HepG2 (cell line): ENCODE measurements around the gene PLA2G4F. TPM values are rescaled to one million over a fixed set of nuclear protein-coding genes. Genes with fewer than 3 reads are reported as not detected.

ENCODE experiments used
- ATAC-seq: fragments of 200-7000 bp; cut with Tn5 transposase; 3 replicates; pipeline ENCODE4 v1.9.1; 2020; ENCODE audit warnings: mild to moderate bottlenecking, moderate library complexity
- BruUV-seq: library from RNA; stranded (reverse); fragments of 400-500 nt; replicated peaks from 2 replicates; lab custom pipeline; 2021; lab: Mats Ljungman, UMichigan
- CTCF ChIA-PET: fragments of 300-600 bp; formaldehyde crosslinking; extraction: SDS; loops from one replicate; lab custom pipeline; 2021; ENCODE audit warnings: low total read pairs, inconsistent platforms, low intra/inter-chr PET ratio; lab: Yijun Ruan, JAX
- POLR2A ChIA-PET: fragments of 350-600 bp; sonication (Branson Sonifier 250); formaldehyde crosslinking; loops from one replicate; lab custom pipeline; 2020; ENCODE audit warnings: antibody characterized with exemption, inconsistent platforms; lab: Yijun Ruan, JAX
- DNase-seq: peaks from one replicate; pipeline ENCODE4 v3.0.0-alpha.2; 2015; ENCODE audit warnings: low spot score
- FAIRE-seq: peaks from 3 replicates; lab custom pipeline; 2011; peaks lifted over from hg19 to GRCh38; lab: Jason Lieb, UNC
- H2AFZ ChIP-seq: one replicate; pipeline ENCODE4 v1.6.1; 2011; ENCODE audit warnings: low read length, inconsistent platforms
- H3K27ac ChIP-seq: fragments of 300-600 bp; 3 replicates; pipeline ENCODE4 v1.8.0; 2011; ENCODE audit warnings: mixed run types, mild to moderate bottlenecking, mixed read lengths, low read length, inconsistent platforms; ENCODE audit not compliant: insufficient read depth; ENCODE audit errors: extremely low read length
- H3K27me3 ChIP-seq, 2 experiments: fragments of 200-600 bp in 1 of 2; 2 replicates in 1 of 2; 3 replicates in 1 of 2; pipeline versions ENCODE4 v1.6.0 to v1.8.0; 2011; ENCODE audit warnings: low read length in 2 of 2, mild to moderate bottlenecking in 2 of 2, moderate library complexity in 2 of 2, inconsistent platforms in 1 of 2; ENCODE audit not compliant: insufficient read depth in 2 of 2, control insufficient read depth in 1 of 2
- H3K36me3 ChIP-seq, 2 experiments: fragments of 200-600 bp in 1 of 2; replicated peaks in 1 of 2; 2 replicates in 1 of 2; 3 replicates in 1 of 2; pipeline versions ENCODE4 v1.5.1 to v1.8.0; 2011; ENCODE audit warnings: low read length in 2 of 2, inconsistent platforms in 1 of 2; ENCODE audit not compliant: insufficient read depth in 2 of 2, control insufficient read depth in 1 of 2
- H3K4me1 ChIP-seq: 2 replicates; pipeline ENCODE4 v1.5.1; 2012; ENCODE audit warnings: low read length, inconsistent platforms; ENCODE audit not compliant: insufficient read depth
- H3K4me2 ChIP-seq: 2 replicates; pipeline ENCODE4 v1.6.0; 2011; ENCODE audit warnings: low read depth, low read length, inconsistent platforms
- H3K4me3 ChIP-seq, 3 experiments: fragments of 200-600 bp in 1 of 3; sonication (generic), shearing (Covaris generic) in 1 of 3; replicated peaks in 1 of 3; 2 replicates each; pipeline ENCODE4 v1.5.1; 2011 to 2016; ENCODE audit warnings: low read length in 3 of 3, inconsistent platforms in 2 of 3, low read depth in 2 of 3, mild to moderate bottlenecking in 2 of 3, control low read depth in 1 of 3, mixed read lengths in 1 of 3; ENCODE audit not compliant: insufficient read depth in 1 of 3
- H3K79me2 ChIP-seq: one replicate; pipeline ENCODE4 v1.6.1; 2011; ENCODE audit warnings: low read length, inconsistent platforms; ENCODE audit not compliant: insufficient read depth
- H3K9ac ChIP-seq: 2 replicates; pipeline ENCODE4 v1.6.0; 2011; ENCODE audit warnings: mild to moderate bottlenecking, low read depth, low read length, inconsistent platforms; ENCODE audit not compliant: insufficient read depth
- H3K9me3 ChIP-seq: 2 replicates; pipeline ENCODE4 v1.5.1; 2012; ENCODE audit warnings: mild to moderate bottlenecking, low read length
- H4K20me1 ChIP-seq: 2 replicates; pipeline ENCODE4 v1.6.0; 2011; ENCODE audit warnings: inconsistent platforms, mild to moderate bottlenecking, low read length, moderate library complexity; ENCODE audit not compliant: insufficient read depth
- CTCF ChIP-seq: sonication (generic); formaldehyde crosslinking; IDR thresholded peaks from 2 replicates; pipeline ENCODE4 v1.5.0; 2020; ENCODE audit warnings: mild to moderate bottlenecking, missing genetic modification reagents, moderate library complexity
- MTF1 ChIP-seq: sonication (generic); formaldehyde crosslinking; IDR thresholded peaks from 2 replicates; pipeline ENCODE4 v1.5.0; 2020; ENCODE audit warnings: missing genetic modification reagents
- ZNF501 ChIP-seq: sonication (generic); formaldehyde crosslinking; IDR thresholded peaks from 2 replicates; pipeline ENCODE4 v1.5.1; 2020; ENCODE audit warnings: mild to moderate bottlenecking, moderate library complexity, missing genetic modification reagents
- ZNF775 ChIP-seq: sonication (generic); formaldehyde crosslinking; IDR thresholded peaks from 2 replicates; pipeline ENCODE4 v1.4.0; 2020; ENCODE audit warnings: missing genetic modification reagents, mild to moderate bottlenecking, moderate library complexity, borderline replicate concordance
- WGBS: methylation state at CpG from one replicate; pipeline ENCODE4 v1.1.6; 2017; ENCODE audit warnings: low lambda C conversion rate; 5-methylcytosine and 5-hydroxymethylcytosine counted together
- in situ Hi-C: cut with HindIII; loops from 2 replicates; pipeline ENCODE4 v1.10.0; 2017; ENCODE audit warnings: low pct_unique_long_range_greater_than_20kb; ENCODE audit not compliant: extremely low pct_ligation_motif_present
- intact Hi-C: fragments of 100-400 bp; cut with micrococcal nuclease; formaldehyde crosslinking; loops from one replicate; pipeline ENCODE4 v1.10.0; 2022; ENCODE audit not compliant: unreplicated experiment
- polyA plus RNA-seq, 8 experiments: library from polyadenylated mRNA; depleted of rRNA in 3 of 8; stranded (reverse) in 7 of 8; unstranded in 1 of 8; fragments of >200 nt; fragmentation: Illumina TruSeq in 4 of 8; extraction: Trizol in 4 of 8; gene quantifications; 2 replicates each; pipeline versions ENCODE4 v1.2.1 to v1.2.3, GENCODE V29; 2011 to 2016; ENCODE audit warnings: low read depth in 4 of 8, missing spikeins in 1 of 8, mixed read lengths in 1 of 8; ENCODE audit not compliant: insufficient read depth in 1 of 8
- total RNA-seq, 5 experiments: library from RNA; depleted of rRNA; stranded (reverse); fragments of >200 nt; fragmentation: Illumina TruSeq; extraction: Trizol; gene quantifications; 2 replicates each; pipeline ENCODE4 v1.2.3, GENCODE V29; 2016; ENCODE audit warnings: low read depth in 1 of 5
- TF ChIP-seq, protein P1 (sequence below): sonication (generic); formaldehyde crosslinking; IDR thresholded peaks from 2 replicates; pipeline ENCODE4 v1.8.1; 2023; ENCODE audit warnings: mild to moderate bottlenecking, inconsistent platforms, moderate library complexity, missing genetic modification reagents, borderline replicate concordance

PLA2G4F gene
- total and polyA plus RNA-seq, 2 of the 13 experiments (the other 11 are each of a cell fraction or from before 2014, with no cell fraction given), result 0.07 TPM; not detected in 1

DNA sequence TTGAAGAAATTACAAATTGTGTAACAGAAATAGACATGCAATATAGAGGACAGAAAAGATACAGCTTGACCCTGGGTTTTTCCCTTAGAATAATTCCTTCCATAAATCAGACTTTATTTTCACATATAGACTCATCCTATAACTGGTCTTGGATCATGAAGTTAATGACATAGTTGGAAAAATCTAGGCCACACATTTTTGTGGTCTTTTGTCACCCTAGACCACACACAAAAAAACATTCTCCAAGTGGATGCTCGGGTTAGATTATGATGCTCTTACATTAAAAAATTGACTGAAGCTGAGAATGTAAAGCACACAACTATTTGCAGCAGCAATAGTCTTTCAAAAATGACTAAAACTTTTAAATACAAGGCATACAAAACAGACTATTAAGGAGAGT, 54.6 kb downstream of the PLA2G4F start:
- no peak for ATAC-seq
- CTCF ChIA-PET, result no interaction called here
- Histone ChIP-seq H3K4me3 (no peak overlapping the region), H3K27ac (no peak overlapping the region), H3K9ac (no peak overlapping the region), H3K79me2 (no peaks in the 10 kb centered on the region), H4K20me1 (no peaks in the 10 kb centered on the region), H3K4me1 (peaks cover 32% of the 10 kb centered on the region), H3K9me3 (no peaks in the 10 kb centered on the region), H3K36me3 (no peaks in the 10 kb centered on the region), H3K27me3 (peaks cover 1 to 10% of the 10 kb centered on the region in 2 experiments; a peak in 4 of 5 replicates), H2AFZ (no peak overlapping the region), H3K4me2 (no peak overlapping the region)
- intact Hi-C loops (no loop called here), in situ Hi-C loops (no loop called here)
- TF ChIP-seq ZNF501 (CRISPR knock-in tag) (no peak), CTCF (CRISPR knock-in tag) (no peak), ZNF775 (no peak), MTF1 (no peak)
- TF ChIP-seq, protein P1, sequence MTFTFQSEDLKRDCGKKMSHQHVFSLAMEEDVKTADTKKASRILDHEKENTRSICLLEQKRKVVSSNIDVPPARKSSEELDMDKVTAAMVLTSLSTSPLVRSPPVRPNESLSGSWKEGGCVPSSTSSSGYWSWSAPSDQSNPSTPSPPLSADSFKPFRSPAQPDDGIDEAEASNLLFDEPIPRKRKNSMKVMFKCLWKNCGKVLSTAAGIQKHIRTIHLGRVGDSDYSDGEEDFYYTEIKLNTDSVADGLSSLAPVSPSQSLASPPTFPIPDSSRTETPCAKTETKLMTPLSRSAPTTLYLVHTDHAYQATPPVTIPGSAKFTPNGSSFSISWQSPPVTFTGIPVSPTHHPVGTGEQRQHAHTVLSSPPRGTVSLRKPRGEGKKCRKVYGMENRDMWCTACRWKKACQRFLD (CRISPR knock-in tag), result no peak
- POLR2A ChIA-PET, result no interaction called here
- WGBS, result 0% methylated on average over 1 of the region's 1 CpG
- BruUV-seq, result no TSS peak
- FAIRE-seq, result no peak
- DNase-seq, result no peak
